SK-N-MC (cell line): ENCODE measurements around the gene ZNF878.

Source experiments
- EZH2 ChIP-seq: fragments of 200-600 bp; sonication (generic); IDR thresholded peaks from one replicate; pipeline ENCODE4 v1.6.1; 2017; ENCODE audit warnings: antibody characterized with exemption
- FOXP2 ChIP-seq: optimal IDR thresholded peaks from 2 replicates; pipeline ENCODE3; 2011; ENCODE audit warnings: mild to moderate bottlenecking, moderate library complexity; ENCODE audit not compliant: insufficient read depth; ENCODE audit errors: extremely low read length, control extremely low read depth
- POLR2AphosphoS5 ChIP-seq: IDR thresholded peaks from 2 replicates; pipeline ENCODE4 v1.6.1; 2012; ENCODE audit warnings: mild to moderate bottlenecking, low read depth, low read length, borderline replicate concordance

- no peak for TF ChIP-seq EZH2
- no peak for TF ChIP-seq POLR2AphosphoS5
- no peak for TF ChIP-seq FOXP2
These were observed 42.5 kb upstream of the ZNF878 start for GRCh38 chr19:12095111-12095790.
